ENCODE results near the gene INPP4B.

Gene INPP4B

DNA sequence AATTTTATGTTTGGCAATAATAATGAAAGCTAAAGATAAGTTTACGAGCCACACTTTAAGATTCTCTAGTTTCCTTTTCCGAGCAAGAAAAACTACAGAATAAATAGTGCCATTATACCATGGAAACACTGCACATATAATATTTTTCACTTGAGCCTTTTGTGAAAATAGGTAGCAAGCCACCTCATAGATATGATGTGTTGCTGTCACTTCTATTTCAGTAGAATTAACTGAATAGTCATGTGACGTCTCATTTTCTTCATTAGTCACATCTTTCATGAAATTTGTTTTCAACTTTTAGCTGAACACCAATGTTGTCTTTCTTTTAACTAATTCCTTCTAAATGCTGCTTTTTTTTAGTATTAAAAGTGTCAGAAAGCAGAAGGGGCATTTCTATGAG, 574.3 kb downstream of the INPP4B start:
- no peak for DNase-seq

- no peak for DNase-seq
Measured at GRCh38 chr4:142267101-142267500, 579.0 kb downstream of the INPP4B start.

- no peak for DNase-seq
Measured at GRCh38 chr4:142265946-142266345, 580.2 kb downstream of the INPP4B start.

DNA sequence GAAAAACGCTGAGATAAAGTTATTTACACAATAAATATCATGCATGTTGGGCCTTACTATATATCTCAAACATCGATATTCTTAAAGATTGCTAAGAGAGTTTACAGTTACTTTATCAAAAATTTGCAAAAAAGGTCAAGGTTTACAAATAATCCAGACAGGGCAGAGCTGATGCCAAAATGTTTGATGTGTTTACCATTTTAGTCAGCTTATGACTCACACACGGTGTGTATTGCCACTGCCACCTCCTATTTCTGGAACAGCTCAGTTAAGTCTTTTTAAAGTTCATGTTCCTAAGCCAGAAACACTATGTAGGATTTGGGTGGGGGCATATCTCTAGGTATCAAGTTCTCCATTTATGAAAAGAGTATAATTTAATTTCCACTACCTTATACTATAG, 580.6 kb downstream of the INPP4B start:
- DNase-seq, result no peak

GRCh38 chr4:142264961-142265360, 581.1 kb downstream of the INPP4B start:
- DNase-seq, result no peak

DNA sequence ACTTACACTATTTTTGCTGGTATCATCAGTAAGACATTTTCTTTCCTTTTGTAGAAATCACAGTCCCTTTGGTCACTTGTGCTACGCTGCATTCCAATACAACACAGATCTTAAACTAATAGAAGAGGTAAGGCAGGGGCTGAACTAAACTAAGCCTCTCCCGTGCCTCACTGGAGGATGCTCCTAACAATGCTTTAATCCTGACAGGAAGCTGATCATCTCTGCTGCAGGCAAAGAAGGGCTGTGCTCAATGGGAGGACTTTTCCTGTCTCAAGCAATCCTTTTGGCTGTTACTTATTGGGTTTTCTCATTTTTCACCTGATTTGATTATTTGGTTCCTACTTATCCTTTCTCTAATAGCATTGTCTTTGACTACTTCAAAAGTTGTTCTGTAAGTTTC, 583.1 kb downstream of the INPP4B start:
- no peak for DNase-seq

- no peak for DNase-seq
Measured at GRCh38 chr4:142248946-142249345, 597.2 kb downstream of the INPP4B start.

GRCh38 chr4:142243255-142243654, 602.8 kb downstream of the INPP4B start:
- DNase-seq, result no peak

DNA sequence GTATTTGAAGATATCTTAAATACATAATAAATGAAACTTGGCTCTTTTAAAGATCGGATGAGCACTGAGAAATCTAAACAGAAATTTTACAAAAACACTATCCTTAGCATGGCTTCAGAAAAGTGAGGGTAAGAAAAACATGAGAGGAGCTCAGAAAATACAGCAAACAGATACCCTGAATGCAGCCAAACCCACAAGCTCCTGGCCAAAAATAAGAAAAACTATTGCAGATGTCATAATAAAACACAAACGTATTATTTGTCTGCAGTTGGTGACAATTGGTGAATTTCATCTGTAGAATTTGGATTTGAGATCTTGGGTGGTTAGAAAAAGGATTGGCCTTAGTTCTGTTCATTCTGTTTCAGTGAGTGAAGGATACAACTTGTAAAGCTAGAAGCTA, 603.9 kb downstream of the INPP4B start:
- DNase-seq, result no peak

DNA sequence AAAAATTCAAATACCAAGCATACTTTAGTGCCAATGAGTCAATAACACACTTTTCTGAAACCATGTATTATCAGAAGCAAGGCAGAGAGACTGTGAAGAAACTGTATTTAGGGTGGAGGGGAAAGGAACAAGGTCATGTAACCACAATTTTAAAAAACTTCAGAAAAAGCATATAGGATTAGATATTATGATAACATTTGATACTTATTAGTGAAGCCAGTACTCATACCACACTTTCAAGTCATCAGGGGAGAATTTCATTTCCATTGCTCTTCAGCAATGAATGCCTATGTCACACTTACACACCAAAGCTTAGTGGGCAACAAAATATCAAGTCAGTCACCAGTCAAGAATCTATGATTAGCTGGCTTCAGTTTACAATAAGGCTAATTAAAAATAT, 607.5 kb downstream of the INPP4B start:
- DNase-seq, result no peak

- no peak for DNase-seq
Measured at GRCh38 chr4:142236268-142236667, 609.8 kb downstream of the INPP4B start.

GRCh38 chr4:142231787-142232186, 614.3 kb downstream of the INPP4B start:
- no peak for DNase-seq

- DNase-seq, result no peak
Measured at GRCh38 chr4:142230991-142231390, 615.1 kb downstream of the INPP4B start.

DNA sequence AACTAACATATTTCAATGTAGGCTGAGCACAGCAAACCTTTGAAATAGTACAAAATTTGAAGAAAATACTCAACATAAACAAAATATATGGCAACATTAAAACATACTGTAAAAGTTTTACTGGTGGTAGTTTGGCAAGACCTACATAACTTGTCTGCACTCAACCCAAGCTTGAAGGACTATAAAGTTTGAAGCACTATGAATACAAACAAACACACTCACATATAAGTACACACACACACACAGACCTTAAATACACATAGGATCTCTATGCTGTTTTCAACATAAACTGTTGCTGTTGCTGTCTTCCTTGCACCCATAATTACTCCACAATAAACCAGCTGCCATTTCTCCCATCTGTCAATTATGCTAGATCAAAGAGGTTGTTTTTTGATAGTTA, 620.1 kb downstream of the INPP4B start:
- no peak for DNase-seq

- no peak for DNase-seq
Measured at GRCh38 chr4:142222127-142222526, 624.0 kb downstream of the INPP4B start.

DNA sequence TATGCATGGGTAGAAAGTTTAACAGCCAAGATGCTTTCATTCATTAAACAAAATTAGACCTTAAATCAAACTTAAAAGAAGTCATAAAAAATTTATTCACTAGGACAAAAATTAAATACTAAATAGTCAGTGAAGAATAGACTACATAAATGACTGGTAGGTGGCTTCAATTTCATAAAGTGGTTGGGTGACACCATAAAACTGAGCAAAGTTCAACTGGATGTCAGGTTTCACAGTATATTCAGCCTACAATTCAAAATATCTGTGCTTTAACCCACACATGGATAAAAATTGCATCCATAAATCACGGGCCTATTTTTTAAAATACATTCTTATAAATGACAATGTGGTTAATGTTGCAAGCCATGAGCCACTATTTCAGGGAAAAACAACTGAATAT, 627.4 kb downstream of the INPP4B start:
- no peak for DNase-seq

GRCh38 chr4:142211444-142211843, 634.7 kb downstream of the INPP4B start:
- DNase-seq, result no peak

DNA sequence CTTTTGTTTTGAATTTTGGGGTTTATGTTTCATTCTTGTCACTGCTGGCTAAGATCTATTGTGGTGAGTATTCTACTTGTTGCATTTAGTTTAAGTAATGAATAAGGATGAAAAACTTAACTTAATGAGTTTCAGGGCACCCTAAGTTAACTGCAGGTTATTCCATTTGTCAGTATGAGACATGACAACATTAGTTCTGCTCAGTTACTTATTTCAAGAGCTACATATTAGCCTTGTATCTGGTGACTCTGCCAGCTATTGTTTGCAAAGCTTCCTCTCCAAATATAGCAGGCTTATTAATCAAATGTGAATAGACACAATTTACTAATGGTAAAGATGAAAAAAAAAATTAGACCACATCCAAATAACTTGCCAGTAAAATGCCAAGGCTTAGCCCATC, 642.6 kb downstream of the INPP4B start:
- no peak for DNase-seq

DNA sequence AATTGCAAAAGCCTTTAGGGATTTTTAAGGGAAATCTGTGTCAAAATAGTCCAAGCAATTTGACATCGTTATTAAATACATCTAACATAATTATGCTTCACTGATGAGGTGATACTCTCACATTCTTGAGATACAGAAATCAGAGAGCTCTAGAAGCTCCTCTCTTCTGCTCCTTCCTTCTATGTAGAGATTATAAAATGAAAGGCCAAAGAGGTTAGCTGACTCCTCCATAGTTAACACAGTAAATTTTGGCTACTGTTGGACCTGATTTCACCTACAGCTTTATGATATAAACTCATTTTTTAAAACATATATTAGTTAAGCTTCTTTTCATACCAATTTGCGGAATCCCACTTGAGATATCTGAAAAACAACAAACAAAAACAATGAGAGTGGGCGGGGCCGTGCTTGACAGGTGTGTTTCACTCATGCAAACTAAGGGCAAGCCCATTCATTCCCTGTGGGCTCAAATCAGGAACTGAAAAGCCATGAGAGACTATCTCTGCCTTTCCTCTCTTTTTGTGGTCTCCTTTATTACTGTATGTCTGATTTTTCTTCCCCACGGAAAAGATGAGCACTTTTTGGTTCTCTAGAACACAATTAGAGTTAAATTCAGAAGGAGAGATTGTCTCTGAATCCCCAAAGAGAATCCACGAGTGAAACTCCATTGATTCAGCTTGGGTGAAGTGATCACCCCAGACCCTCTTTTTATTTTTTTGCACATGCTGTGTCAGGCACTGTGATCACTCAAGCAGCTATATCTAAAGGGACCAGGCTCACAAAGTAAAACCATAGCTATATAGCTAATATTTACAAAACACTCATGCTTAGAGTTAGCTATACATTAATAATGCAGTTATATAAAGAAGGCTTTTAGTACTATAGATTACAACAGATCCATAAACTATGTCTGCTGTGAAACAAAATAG, 643.4 kb downstream of the INPP4B start:
- no peak for DNase-seq

- no peak for DNase-seq
Measured at GRCh38 chr4:142201041-142201440, 645.1 kb downstream of the INPP4B start.

GRCh38 chr4:142194905-142195304, 651.2 kb downstream of the INPP4B start:
- no peak for DNase-seq

- no peak for DNase-seq
Measured at GRCh38 chr4:142191901-142192300, 654.2 kb downstream of the INPP4B start.

DNA sequence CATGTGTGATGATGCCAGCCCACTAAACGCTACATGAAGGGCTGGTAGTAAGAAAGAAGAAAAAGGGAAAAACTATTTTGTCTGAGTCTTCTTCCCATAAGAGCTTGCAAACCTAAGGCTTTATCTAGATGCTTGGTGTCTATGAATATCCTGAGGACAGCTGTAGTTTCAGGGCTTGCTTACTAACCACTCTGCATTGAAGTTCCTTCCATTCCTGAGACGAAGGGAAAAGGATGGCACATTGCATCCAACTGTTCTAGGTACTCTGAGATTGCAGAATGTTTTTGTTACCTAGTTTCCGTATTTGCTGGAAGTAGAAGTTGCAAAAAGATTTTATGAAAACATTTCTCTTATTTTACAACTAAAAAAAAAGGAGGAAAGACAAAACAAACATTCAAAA, 665.1 kb downstream of the INPP4B start:
- no peak for DNase-seq

- no peak for DNase-seq
Measured at GRCh38 chr4:142169216-142169615, 676.9 kb downstream of the INPP4B start.

DNA sequence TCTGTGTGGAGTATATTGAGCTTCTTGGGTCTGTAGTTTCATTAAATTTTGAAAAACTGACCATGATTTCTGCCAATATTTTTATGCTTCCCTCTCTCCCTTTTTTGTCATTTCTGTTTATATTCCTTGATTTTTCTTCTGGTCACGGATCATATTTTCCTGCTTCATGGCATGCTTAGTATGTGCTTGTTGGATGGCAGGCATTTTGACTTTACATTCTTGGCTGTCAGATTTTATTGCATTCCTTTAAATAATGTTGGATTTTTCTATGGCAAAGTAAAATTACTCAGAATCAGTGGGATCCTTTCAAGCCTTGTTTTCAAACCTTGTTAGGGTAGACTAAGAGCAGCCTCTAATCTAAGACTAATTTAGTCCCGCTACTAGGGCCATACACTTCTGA, 677.9 kb downstream of the INPP4B start:
- DNase-seq, result no peak

Data from stimulated activated CD4-positive, alpha-beta T cell treated with anti-CD3 and anti-CD28 coated beads, Interleukin-2, amount 100 ng/mL, for 48 hours (primary cell).